ENCODE results near the gene PRKAG2.

DNA sequence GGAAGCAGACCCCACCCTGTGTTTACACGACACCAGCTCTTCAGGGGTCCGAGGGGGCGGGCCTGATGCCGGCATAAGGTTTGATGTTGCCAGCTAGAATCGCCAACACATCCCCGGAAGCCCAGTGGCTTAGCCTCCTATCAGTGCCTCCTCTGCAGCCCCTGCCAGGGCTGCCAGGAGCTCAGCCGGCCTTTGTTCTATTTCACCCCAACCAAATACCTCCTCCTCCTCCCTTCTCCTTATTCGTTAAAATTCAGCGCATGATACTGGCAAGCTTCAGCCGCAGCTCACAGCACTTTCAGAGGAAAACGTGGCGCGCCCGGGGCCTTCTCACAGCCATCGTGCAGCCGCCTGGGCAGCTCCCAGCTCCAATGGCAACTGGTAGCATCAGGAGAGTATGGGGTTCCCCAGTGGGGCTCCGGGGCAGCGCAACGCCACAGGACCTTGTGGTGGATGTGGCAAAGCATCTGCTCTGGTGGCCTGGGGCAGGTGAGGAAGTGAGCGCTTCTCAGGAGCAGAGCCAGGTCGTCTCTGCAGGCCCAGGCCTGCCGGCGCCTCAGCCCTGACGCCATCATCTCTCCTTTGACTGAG, 180.9 kb downstream of the PRKAG2 start:
- TF ChIP-seq NFKB2 (CRISPR knock-in tag; IDR thresholded peaks at IDR 0.05; ENCODE audit: borderline replicate concordance) (no peak), JUN (CRISPR knock-in tag; IDR thresholded peaks at IDR 0.05) (no peak), NR2C2 (CRISPR knock-in tag; IDR thresholded peaks at IDR 0.05; ENCODE audit: borderline replicate concordance) (no peak), POLR2A (IDR thresholded peaks at IDR 0.05; ENCODE audit: insufficient read depth in 1 of 2, low read depth in 2 of 2, low read length in 2 of 2) (no peak), SSRP1 (CRISPR knock-in tag; IDR thresholded peaks at IDR 0.05) (no peak), HDAC6 (IDR thresholded peaks at IDR 0.05; ENCODE audit: low read depth, low read length) (no peak), NR3C1 (CRISPR knock-in tag; IDR thresholded peaks at IDR 0.05) (no peak), TRIM24 (CRISPR knock-in tag; IDR thresholded peaks at IDR 0.05) (no peak), RXRA (CRISPR knock-in tag; IDR thresholded peaks at IDR 0.05) (no peak), HDAC2 (CRISPR knock-in tag; IDR thresholded peaks at IDR 0.05) (no peak), ZNF737 (CRISPR knock-in tag; IDR thresholded peaks at IDR 0.05; ENCODE audit: borderline replicate concordance) (no peak)
